OCI-LY1 (cell line): Measurements from ENCODE around the gene MEIOC.

Experiments used
- H2AFZ ChIP-seq: fragments of 200-600 bp; sonication (generic), shearing (Covaris generic); 2 replicates; pipeline ENCODE4 v1.6.0; 2014; ENCODE audit warnings: antibody characterized with exemption, mild to moderate bottlenecking, low read length
- H3F3A ChIP-seq: fragments of 200-600 bp; sonication (generic), shearing (Covaris generic); 2 replicates; pipeline ENCODE4 v1.6.0; 2014; ENCODE audit warnings: mild to moderate bottlenecking, antibody characterized with exemption, low read length, moderate library complexity; ENCODE audit not compliant: insufficient read depth
- H3K27ac ChIP-seq: fragments of 200-600 bp; sonication (generic); 2 replicates; pipeline ENCODE4 v1.5.1; 2014; ENCODE audit warnings: low read length, mixed run types, mild to moderate bottlenecking, low read depth; ENCODE audit not compliant: poor library complexity, severe bottlenecking
- H3K27me3 ChIP-seq: fragments of 200-600 bp; sonication (generic); 2 replicates; pipeline ENCODE4 v1.6.0; 2014; ENCODE audit warnings: antibody characterized with exemption, mild to moderate bottlenecking, low read length, moderate library complexity; ENCODE audit not compliant: insufficient read depth
- H3K36me3 ChIP-seq: fragments of 200-600 bp; sonication (generic); 2 replicates; pipeline ENCODE4 v1.6.1; 2014; ENCODE audit warnings: mild to moderate bottlenecking, antibody characterized with exemption, low read length, moderate library complexity, mixed read lengths; ENCODE audit not compliant: insufficient read depth
- H3K4me1 ChIP-seq: fragments of 200-600 bp; sonication (generic); 2 replicates; pipeline ENCODE4 v1.5.1; 2014; ENCODE audit warnings: mild to moderate bottlenecking, low read length, moderate library complexity; ENCODE audit not compliant: insufficient read depth, severe bottlenecking
- H3K4me2 ChIP-seq: fragments of 200-600 bp; sonication (generic), shearing (Covaris generic); 2 replicates; pipeline ENCODE4 v1.6.1; 2014; ENCODE audit warnings: low read length
- H3K4me3 ChIP-seq: fragments of 200-600 bp; sonication (generic); 2 replicates; pipeline ENCODE4 v1.5.1; 2014; ENCODE audit warnings: low read length, low read depth, mild to moderate bottlenecking, mixed read lengths; ENCODE audit not compliant: poor library complexity, severe bottlenecking
- H3K79me2 ChIP-seq: fragments of 200-600 bp; shearing (Covaris generic); 2 replicates; pipeline ENCODE4 v1.6.1; 2016; ENCODE audit warnings: mixed run types, low read length, mixed read lengths; ENCODE audit not compliant: insufficient read depth
- H3K9ac ChIP-seq: fragments of 200-600 bp; sonication (generic), shearing (Covaris generic); 2 replicates; pipeline ENCODE4 v1.6.1; 2014; ENCODE audit warnings: mild to moderate bottlenecking, low read length, mixed read lengths
- H3K9me2 ChIP-seq: fragments of 200-600 bp; sonication (generic), shearing (Covaris generic); 2 replicates; pipeline ENCODE4 v1.6.1; 2014; ENCODE audit warnings: low read depth, mild to moderate bottlenecking, low read length, mixed read lengths
- H3K9me3 ChIP-seq: fragments of 200-600 bp; shearing (Covaris generic); 2 replicates; pipeline ENCODE4 v1.6.1; 2014; ENCODE audit warnings: low read length, mixed read lengths
- H4K20me1 ChIP-seq: fragments of 200-600 bp; sonication (generic), shearing (Covaris generic); 2 replicates; pipeline ENCODE4 v1.6.0; 2016; ENCODE audit warnings: mild to moderate bottlenecking, low read length; ENCODE audit not compliant: insufficient read depth
- EZH2 ChIP-seq: fragments of 200-600 bp; sonication (generic), shearing (Covaris generic); IDR thresholded peaks from 2 replicates; pipeline ENCODE4 v1.8.0; 2017; ENCODE audit warnings: borderline replicate concordance, mixed run types, mild to moderate bottlenecking, antibody characterized with exemption, low read length, moderate library complexity, mixed read lengths
- TF ChIP-seq, protein P1 (sequence below): fragments of 200-600 bp; sonication (generic), shearing (Covaris generic); IDR thresholded peaks from 2 replicates; pipeline ENCODE4 v1.5.1; 2017; ENCODE audit warnings: mild to moderate bottlenecking, antibody characterized with exemption, low read length, moderate library complexity, mixed read lengths

The MEIOC gene

DNA sequence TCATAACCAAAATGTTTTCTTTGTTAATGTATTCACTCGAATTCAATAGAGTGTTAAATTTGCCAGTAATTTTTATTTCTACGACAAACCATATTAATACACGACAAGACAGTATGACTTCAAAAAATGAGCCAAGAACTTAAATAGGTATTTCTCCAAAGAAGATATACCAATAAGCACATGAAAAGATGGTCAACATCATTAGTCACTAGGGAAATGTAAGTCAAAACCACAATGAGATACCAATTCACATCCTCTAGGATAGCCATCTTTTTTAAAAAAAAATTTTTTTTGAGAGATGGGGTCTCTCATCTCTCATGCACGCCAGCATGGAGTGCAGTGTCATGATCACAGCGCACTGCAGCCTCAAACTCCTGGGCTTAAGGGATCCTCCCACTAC is 5.0 kb upstream of the MEIOC start:
- H3F3A ChIP-seq, result no peaks in the 10 kb centered on the region
- no peaks in the 10 kb centered on the region for H4K20me1 ChIP-seq
- no peaks in the 10 kb centered on the region for H3K9me2 ChIP-seq
- H3K36me3 ChIP-seq, result no peaks in the 10 kb centered on the region
- no peak for TF ChIP-seq EZH2
- TF ChIP-seq, protein P1, sequence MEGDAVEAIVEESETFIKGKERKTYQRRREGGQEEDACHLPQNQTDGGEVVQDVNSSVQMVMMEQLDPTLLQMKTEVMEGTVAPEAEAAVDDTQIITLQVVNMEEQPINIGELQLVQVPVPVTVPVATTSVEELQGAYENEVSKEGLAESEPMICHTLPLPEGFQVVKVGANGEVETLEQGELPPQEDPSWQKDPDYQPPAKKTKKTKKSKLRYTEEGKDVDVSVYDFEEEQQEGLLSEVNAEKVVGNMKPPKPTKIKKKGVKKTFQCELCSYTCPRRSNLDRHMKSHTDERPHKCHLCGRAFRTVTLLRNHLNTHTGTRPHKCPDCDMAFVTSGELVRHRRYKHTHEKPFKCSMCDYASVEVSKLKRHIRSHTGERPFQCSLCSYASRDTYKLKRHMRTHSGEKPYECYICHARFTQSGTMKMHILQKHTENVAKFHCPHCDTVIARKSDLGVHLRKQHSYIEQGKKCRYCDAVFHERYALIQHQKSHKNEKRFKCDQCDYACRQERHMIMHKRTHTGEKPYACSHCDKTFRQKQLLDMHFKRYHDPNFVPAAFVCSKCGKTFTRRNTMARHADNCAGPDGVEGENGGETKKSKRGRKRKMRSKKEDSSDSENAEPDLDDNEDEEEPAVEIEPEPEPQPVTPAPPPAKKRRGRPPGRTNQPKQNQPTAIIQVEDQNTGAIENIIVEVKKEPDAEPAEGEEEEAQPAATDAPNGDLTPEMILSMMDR, result no peak
- no peak overlapping the region for H3K9ac ChIP-seq
- H3K79me2 ChIP-seq, result no peaks in the 10 kb centered on the region
- no peak overlapping the region for H2AFZ ChIP-seq
- no peaks in the 10 kb centered on the region for H3K9me3 ChIP-seq
- H3K4me2 ChIP-seq, result no peak overlapping the region
- no peaks in the 10 kb centered on the region for H3K4me1 ChIP-seq
- H3K27ac ChIP-seq, result no peak overlapping the region
- H3K27me3 ChIP-seq, result no peaks in the 10 kb centered on the region
- H3K4me3 ChIP-seq, result no peak overlapping the region

DNA sequence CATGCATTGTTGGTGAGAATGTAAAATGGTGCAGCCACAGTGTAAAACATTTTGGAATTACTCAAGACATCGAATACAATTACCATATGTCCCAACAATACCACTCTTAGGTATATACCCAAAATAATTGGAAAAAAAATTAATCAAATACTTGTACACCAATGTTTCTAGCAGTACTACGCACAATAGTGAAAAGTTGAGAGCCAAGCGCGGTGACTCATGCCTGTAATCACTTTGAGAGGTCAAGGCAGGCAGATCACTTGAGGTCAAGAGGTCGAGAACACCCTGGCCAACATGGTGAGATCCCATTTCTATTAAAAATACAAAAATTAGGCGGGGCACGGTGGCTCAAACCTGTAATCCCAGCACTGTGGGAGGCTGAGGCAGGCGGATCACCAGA is 3.5 kb upstream of the MEIOC start:
- TF ChIP-seq, protein P1, result no peak
- TF ChIP-seq EZH2, result no peak
- no peaks in the 10 kb centered on the region for H3K9me2 ChIP-seq

DNA sequence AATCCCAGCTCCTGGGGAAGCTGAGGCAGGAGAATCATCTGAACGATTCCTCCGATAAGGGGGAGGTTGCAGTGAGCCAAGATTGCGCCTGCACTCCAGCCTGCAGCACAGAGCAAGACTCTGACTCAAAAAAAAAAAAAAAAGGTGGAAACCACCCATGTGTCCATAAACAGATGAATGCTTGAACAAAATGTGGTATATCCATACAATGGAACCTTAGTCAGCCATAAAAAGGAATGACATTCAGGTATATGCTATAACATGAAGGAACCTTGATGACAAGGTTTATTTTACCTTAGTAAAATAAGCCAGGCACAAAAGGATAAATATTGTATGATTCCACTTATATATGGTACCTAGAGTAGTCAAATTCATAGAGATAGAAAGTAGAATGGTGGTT is 2.9 kb upstream of the MEIOC start:
- Histone ChIP-seq H3K9me3 (no peaks in the 10 kb centered on the region), H2AFZ (no peak overlapping the region), H3K27ac (no peak overlapping the region), H3K4me3 (no peak overlapping the region), H3K4me2 (no peak overlapping the region), H3K79me2 (no peaks in the 10 kb centered on the region), H3K9me2 (no peaks in the 10 kb centered on the region), H3K36me3 (no peaks in the 10 kb centered on the region), H3K27me3 (no peaks in the 10 kb centered on the region), H4K20me1 (no peaks in the 10 kb centered on the region), H3F3A (no peaks in the 10 kb centered on the region), H3K9ac (no peak overlapping the region), H3K4me1 (no peaks in the 10 kb centered on the region)
- TF ChIP-seq EZH2, result no peak
- TF ChIP-seq, protein P1, result no peak

More for the DNA sequence above, 3.5 kb upstream of the MEIOC start:
- Histone ChIP-seq H4K20me1 (no peaks in the 10 kb centered on the region), H3K4me3 (no peak overlapping the region), H3K4me2 (no peak overlapping the region), H3K27me3 (no peaks in the 10 kb centered on the region), H3K27ac (no peak overlapping the region), H3K9ac (no peak overlapping the region), H3K4me1 (no peaks in the 10 kb centered on the region), H3K36me3 (no peaks in the 10 kb centered on the region), H3K79me2 (no peaks in the 10 kb centered on the region), H3F3A (no peaks in the 10 kb centered on the region), H3K9me3 (no peaks in the 10 kb centered on the region), H2AFZ (no peak overlapping the region)
